Testis (tissue), 3 donors: ENCODE data around the gene STIM2. TPM values are rescaled to one million over a fixed set of nuclear protein-coding genes. Genes with fewer than 3 reads are reported as not detected.

Source experiments
- DNase-seq: peaks from one replicate; pipeline ENCODE4 v3.0.0-alpha.2; 2019
- H3K27ac ChIP-seq, 2 donors: fragments of 200-600 bp; sonication (generic); one replicate each; pipeline ENCODE4 v1.5.1; 2019
- H3K27me3 ChIP-seq: fragments of 200-600 bp; sonication (generic); one replicate; pipeline ENCODE4 v1.5.1; 2019
- H3K36me3 ChIP-seq: fragments of 200-600 bp; sonication (generic); one replicate; pipeline ENCODE4 v1.5.1; 2017; ENCODE audit warnings: low read depth; ENCODE audit errors: missing control alignments
- H3K4me1 ChIP-seq: fragments of 200-600 bp; sonication (generic); one replicate; pipeline ENCODE4 v1.5.1; 2019
- H3K4me3 ChIP-seq, 2 donors: fragments of 200-600 bp; sonication (generic); one replicate each; pipeline ENCODE4 v1.5.1; 2017 to 2019
- H3K9me3 ChIP-seq: fragments of 200-600 bp; sonication (generic); one replicate; pipeline ENCODE4 v1.5.1; 2017
- POLR2A ChIP-seq: fragments of 450-650 bp; IDR thresholded peaks from one replicate; pipeline ENCODE4 v1.6.1; 2017; ENCODE audit warnings: antibody characterized with exemption, mild to moderate bottlenecking, moderate library complexity
- WGBS, 2 donors: methylation state at CpG; one replicate each; pipeline ENCODE4 v1.1.5; 2018; 5-methylcytosine and 5-hydroxymethylcytosine counted together
- intact Hi-C: fragments of 100-400 bp; cut with DNase I; formaldehyde crosslinking; loops from one replicate; pipeline ENCODE4 v1.15.1; 2023; ENCODE audit warnings: low total_unique reads
- polyA plus RNA-seq: library from polyadenylated mRNA; stranded (reverse); fragments of 350-450 nt; fragmentation: Illumina TruSeq; extraction: RNeasy Lipid Tissue Mini Kit (QIAGEN cat#74804); gene quantifications from one replicate; pipeline ENCODE4 v1.2.3, GENCODE V29; 2014; ENCODE audit warnings: low read depth, low replicate concordance; ENCODE audit not compliant: insufficient read depth
- total RNA-seq, 2 donors: library from RNA; depleted of rRNA; stranded (reverse); fragments of >200 nt; gene quantifications; one replicate each; pipeline ENCODE4 v1.2.3, GENCODE V29; 2016
- TF ChIP-seq, protein P1 (sequence below), 3 experiments: fragments of 450-650 bp in 2 of 3; fragments of 200-600 bp in 1 of 3; sonication (generic) in 1 of 3; IDR thresholded peaks; one replicate each; pipeline ENCODE4 v1.5.1; 2016 to 2019; ENCODE audit warnings: antibody characterized with exemption in 3 of 3, mild to moderate bottlenecking in 2 of 3, moderate library complexity in 1 of 3

The STIM2 gene
- total and polyA plus RNA-seq, 3 donors from 2014 or later: 14.3 to 35.0 (median 29.4) TPM

DNA sequence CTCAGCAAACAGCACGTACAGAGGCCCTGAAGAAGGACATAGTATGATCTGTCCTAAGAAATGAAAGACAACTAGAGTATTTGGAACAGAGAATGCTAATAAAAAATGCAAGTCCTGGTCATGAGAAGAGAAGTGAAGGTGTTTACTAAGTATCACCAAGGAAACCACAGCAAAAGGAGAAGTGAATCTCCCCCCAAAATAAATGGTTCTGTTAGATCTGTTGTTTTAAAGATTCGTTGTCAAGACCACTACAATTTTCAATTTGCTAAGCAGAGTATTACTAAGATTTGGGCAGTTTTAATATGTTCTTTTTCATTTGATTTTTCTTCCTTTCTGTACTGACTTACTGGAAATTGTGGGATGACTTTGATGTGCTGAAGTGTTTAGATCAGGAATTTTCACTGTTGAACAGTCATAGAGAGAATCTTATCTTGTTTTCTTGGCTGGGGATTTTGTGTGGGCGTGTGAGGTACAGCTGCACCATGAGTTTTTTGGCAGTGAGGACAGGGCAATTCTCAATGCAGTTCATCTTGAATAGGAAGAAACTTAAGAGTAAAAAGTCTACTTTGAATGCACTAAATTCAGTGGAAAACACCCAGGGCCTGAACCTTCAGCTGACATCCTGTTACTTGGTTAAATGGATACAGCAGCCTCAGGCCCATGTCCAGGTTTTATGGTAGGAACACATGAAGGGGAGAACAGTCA lies 132.2 kb downstream of the STIM2 start:
- H3K36me3 ChIP-seq: no peaks in the 10 kb centered on the region
- intact Hi-C loops: no loop called here
- no peaks in the 10 kb centered on the region for H3K27me3 ChIP-seq
- H3K4me3 ChIP-seq: no peak overlapping the region
- no peaks in the 10 kb centered on the region for H3K9me3 ChIP-seq
- no peak for TF ChIP-seq POLR2A
- TF ChIP-seq, protein P1, sequence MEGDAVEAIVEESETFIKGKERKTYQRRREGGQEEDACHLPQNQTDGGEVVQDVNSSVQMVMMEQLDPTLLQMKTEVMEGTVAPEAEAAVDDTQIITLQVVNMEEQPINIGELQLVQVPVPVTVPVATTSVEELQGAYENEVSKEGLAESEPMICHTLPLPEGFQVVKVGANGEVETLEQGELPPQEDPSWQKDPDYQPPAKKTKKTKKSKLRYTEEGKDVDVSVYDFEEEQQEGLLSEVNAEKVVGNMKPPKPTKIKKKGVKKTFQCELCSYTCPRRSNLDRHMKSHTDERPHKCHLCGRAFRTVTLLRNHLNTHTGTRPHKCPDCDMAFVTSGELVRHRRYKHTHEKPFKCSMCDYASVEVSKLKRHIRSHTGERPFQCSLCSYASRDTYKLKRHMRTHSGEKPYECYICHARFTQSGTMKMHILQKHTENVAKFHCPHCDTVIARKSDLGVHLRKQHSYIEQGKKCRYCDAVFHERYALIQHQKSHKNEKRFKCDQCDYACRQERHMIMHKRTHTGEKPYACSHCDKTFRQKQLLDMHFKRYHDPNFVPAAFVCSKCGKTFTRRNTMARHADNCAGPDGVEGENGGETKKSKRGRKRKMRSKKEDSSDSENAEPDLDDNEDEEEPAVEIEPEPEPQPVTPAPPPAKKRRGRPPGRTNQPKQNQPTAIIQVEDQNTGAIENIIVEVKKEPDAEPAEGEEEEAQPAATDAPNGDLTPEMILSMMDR (IDR thresholded peaks at IDR 0.05): no peak
- WGBS, 2 donors: 26 to 32% methylated on average over 3 of the region's 3 CpGs
- DNase-seq: peak; percentile 74
- peaks cover 18% of the 10 kb centered on the region for H3K4me1 ChIP-seq
- peak overlapping the region in 1 of 2 donors; percentile 6 for H3K27ac ChIP-seq

DNA sequence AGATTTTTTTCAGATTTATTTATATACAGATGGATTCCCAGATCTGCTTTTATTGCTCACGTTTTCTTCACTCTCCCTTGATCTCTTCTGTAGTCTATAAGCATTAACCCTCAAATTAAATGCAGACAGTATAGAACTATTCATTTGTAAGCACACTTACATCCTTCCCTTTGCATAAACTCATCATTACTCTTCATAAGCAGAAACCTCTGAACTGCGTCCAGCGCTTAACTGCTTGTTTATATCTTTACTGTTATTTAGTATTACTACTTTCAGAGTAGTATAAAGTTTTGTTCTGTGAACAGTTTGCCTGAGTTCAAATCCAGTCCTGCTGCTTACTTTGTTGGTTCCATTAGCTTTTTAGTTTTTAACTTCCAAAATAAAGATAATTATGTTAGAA lies 132.9 kb downstream of the STIM2 start:
- peaks cover 18% of the 10 kb centered on the region for H3K4me1 ChIP-seq
- no peak for DNase-seq
- H3K36me3 ChIP-seq: no peaks in the 10 kb centered on the region
- WGBS, 2 donors: 46 to 50% methylated on average over 3 of the region's 3 CpGs
- H3K4me3 ChIP-seq: no peak overlapping the region
- H3K9me3 ChIP-seq: no peaks in the 10 kb centered on the region
- no peaks in the 10 kb centered on the region for H3K27me3 ChIP-seq
- intact Hi-C loops: no loop called here
- peak overlapping the region; percentile 5 to 39 for H3K27ac ChIP-seq
- no peak for TF ChIP-seq POLR2A
- TF ChIP-seq, protein P1 (IDR thresholded peaks at IDR 0.05): no peak

DNA sequence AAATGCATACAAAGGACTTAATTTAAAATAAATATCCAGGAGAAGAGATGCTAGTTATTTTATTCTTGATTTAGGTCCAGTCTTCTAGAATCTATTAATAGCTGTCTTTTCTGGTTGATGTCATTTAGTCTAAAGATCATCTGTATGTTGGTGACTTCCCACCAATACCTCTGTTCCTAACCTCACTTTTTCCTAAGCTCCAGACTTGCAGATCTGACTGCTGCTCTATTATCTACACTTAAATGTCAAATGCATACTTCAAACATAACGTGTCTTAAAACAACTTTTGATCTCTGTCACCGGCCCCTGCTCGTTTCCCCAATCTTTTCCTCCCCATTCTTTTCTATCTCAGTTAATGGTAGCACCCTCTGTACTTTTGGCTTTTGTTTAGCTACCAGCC lies 133.3 kb downstream of the STIM2 start:
- H3K4me1 ChIP-seq: peaks cover 18% of the 10 kb centered on the region
- no peaks in the 10 kb centered on the region for H3K36me3 ChIP-seq
- peak overlapping the region; percentile 5 to 39 for H3K27ac ChIP-seq
- H3K9me3 ChIP-seq: no peaks in the 10 kb centered on the region
- intact Hi-C loops: no loop called here
- H3K27me3 ChIP-seq: no peaks in the 10 kb centered on the region
- no peak overlapping the region for H3K4me3 ChIP-seq
- no peak for DNase-seq
- TF ChIP-seq, protein P1 (IDR thresholded peaks at IDR 0.05): no peak
- no peak for TF ChIP-seq POLR2A
- 47 to 52% methylated on average over 3 of the region's 3 CpGs for WGBS, 2 donors

DNA sequence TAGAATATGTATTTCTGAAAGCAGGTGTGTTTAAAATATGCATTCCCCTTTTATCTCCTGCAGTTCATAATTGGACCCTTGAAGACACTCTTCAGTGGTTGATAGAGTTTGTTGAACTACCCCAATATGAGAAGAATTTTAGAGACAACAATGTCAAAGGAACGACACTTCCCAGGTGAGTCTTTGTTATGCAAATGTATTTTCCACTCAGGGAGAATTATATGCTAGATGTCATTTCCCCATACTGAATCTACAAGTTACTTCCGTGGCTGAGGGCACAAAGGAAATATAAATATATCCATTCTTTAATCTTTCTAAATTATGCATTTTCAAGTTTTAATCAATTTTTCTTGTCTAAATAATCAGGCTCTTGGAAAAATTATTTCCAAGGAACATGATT lies 134.7 kb downstream of the STIM2 start:
- no peaks in the 10 kb centered on the region for H3K27me3 ChIP-seq
- 91% methylated on average over 2 of the region's 2 CpGs for WGBS, 2 donors
- peaks cover 18% of the 10 kb centered on the region for H3K4me1 ChIP-seq
- no peak for DNase-seq
- intact Hi-C loops: no loop called here
- H3K4me3 ChIP-seq: no peak overlapping the region
- no peaks in the 10 kb centered on the region for H3K9me3 ChIP-seq
- H3K36me3 ChIP-seq: no peaks in the 10 kb centered on the region
- TF ChIP-seq, protein P1 (IDR thresholded peaks at IDR 0.05): no peak
- peak overlapping the region in 1 of 2 donors; percentile 5 for H3K27ac ChIP-seq

DNA sequence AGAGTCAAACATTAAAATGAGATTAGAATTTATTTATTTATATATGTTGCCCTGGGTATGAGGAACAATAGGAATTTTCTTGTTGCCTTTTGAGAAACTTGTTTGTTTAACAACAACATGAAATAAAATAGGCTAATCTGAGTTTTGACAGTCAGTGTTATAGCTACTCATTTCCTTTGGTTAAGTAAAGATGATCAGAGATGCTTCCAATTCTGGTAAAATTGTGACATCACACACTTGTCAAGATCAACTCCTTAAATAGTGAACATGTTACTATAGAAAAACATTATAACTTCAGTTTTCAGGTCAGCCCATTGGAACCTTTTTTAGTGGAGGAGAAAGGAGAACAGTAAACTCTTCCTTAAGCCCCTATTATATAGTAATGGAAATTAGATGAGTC lies 136.1 kb downstream of the STIM2 start:
- Histone ChIP-seq H3K9me3 (no peaks in the 10 kb centered on the region), H3K27me3 (no peaks in the 10 kb centered on the region), H3K4me1 (peaks cover 18% of the 10 kb centered on the region), H3K36me3 (no peaks in the 10 kb centered on the region), H3K4me3 (no peak overlapping the region), H3K27ac (no peak overlapping the region)
- intact Hi-C loops: no loop called here
- no peak for DNase-seq
- TF ChIP-seq, protein P1 (IDR thresholded peaks at IDR 0.05): no peak
- no peak for TF ChIP-seq POLR2A
